Measurements from ENCODE around the gene DDR1.
A peak's percentile ranks its signal among the peaks of the same experiment; 100 is the strongest.

DDR1 gene

GRCh38 chr6:30884521-30885480, 482 bp downstream of the DDR1 start:
- TF ChIP-seq, protein P1, sequence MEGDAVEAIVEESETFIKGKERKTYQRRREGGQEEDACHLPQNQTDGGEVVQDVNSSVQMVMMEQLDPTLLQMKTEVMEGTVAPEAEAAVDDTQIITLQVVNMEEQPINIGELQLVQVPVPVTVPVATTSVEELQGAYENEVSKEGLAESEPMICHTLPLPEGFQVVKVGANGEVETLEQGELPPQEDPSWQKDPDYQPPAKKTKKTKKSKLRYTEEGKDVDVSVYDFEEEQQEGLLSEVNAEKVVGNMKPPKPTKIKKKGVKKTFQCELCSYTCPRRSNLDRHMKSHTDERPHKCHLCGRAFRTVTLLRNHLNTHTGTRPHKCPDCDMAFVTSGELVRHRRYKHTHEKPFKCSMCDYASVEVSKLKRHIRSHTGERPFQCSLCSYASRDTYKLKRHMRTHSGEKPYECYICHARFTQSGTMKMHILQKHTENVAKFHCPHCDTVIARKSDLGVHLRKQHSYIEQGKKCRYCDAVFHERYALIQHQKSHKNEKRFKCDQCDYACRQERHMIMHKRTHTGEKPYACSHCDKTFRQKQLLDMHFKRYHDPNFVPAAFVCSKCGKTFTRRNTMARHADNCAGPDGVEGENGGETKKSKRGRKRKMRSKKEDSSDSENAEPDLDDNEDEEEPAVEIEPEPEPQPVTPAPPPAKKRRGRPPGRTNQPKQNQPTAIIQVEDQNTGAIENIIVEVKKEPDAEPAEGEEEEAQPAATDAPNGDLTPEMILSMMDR (conservative IDR thresholded peaks at IDR 0.05; ENCODE audit: low read depth, low read length), result no peak

DNA sequence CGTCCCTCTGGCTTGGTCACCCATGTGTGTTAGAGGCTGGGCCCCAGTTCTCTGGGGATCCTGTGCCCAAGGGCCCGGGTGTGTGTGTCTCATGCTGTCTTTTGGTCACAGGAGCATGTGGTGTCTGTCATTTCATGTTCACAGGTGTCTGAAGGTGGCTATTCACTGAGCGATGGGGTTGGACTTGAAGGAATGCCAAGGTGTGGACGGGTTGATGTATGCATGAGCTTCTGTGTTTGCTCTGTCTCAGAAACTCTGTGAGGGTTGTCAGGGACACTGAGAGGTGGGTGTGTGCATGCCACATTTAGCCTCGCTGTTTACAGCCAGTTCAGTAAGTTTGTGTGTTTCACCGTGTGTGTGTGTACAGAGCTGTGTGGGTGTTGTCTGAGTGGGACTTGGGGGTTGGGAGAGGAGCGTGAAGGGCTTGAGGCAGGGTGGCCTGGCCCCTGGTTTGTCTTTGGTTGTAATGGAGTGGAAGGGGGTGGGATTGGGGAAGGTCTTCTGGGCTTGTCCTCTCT, 1.2 kb downstream of the DDR1 start:
- H3K4me3 ChIP-seq (ENCODE audit: low read length), result peak overlapping the region; percentile 75
- TF ChIP-seq, protein P1 (conservative IDR thresholded peaks at IDR 0.05; ENCODE audit: low read depth, low read length), result no peak

More at GRCh38 chr6:30884521-30885480, 482 bp downstream of the DDR1 start:
- H3K4me3 ChIP-seq (ENCODE audit: low read length), result peak overlapping the region; percentile 75
- DNase-seq (ENCODE audit: low read depth), result no peak

GRCh38 chr6:30885999-30886896, 1.9 kb downstream of the DDR1 start:
- DNase-seq (ENCODE audit: low read depth), result no peak
- peak overlapping the region; percentile 75 for H3K4me3 ChIP-seq (ENCODE audit: low read length)
- TF ChIP-seq, protein P1 (conservative IDR thresholded peaks at IDR 0.05; ENCODE audit: low read depth, low read length), result no peak

More for the DNA sequence above, 1.2 kb downstream of the DDR1 start:
- DNase-seq (ENCODE audit: low read depth), result no peak

DNA sequence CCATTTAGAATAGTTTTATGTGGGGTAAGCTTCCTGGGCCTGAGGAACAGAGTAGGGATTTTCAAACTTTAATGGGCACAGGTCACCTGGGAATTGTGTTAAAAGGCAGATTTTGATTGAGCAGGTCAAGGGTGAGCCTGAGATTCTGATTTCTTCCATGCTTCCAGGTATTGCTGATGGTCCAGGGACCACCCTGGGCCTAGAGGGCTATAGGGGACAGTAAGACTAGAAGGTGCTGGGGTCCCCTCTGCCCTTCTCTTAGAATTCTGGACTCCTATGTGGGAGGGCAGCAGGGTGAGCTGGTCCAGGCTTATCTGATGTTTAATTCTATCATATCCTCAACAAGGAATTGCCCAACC, 2.6 kb downstream of the DDR1 start:
- DNase-seq (ENCODE audit: low read depth), result no peak
- H3K4me3 ChIP-seq (ENCODE audit: low read length), result peak overlapping the region; percentile 75
- TF ChIP-seq, protein P1 (conservative IDR thresholded peaks at IDR 0.05; ENCODE audit: low read depth, low read length), result no peak

GRCh38 chr6:30887901-30888815, 3.8 kb downstream of the DDR1 start:
- DNase-seq (ENCODE audit: low read depth), result no peak
- TF ChIP-seq, protein P1 (conservative IDR thresholded peaks at IDR 0.05; ENCODE audit: low read depth, low read length), result no peak
- H3K4me3 ChIP-seq (ENCODE audit: low read length), result no peak overlapping the region

Data from retinal pigment epithelial cell (primary cell).